IPS-NIHi11 (cell line): ENCODE data around the gene DND1.
"Not testable (repeated sequence)": the region's sequence is repeated elsewhere in the genome, so short reads cannot be mapped to it uniquely, and the experiment has no call there.

Experiments
- DNase-seq: peaks from one replicate; pipeline ENCODE4 v3.0.0; 2012; ENCODE audit warnings: mixed read lengths, low spot score

DND1 gene

DNA sequence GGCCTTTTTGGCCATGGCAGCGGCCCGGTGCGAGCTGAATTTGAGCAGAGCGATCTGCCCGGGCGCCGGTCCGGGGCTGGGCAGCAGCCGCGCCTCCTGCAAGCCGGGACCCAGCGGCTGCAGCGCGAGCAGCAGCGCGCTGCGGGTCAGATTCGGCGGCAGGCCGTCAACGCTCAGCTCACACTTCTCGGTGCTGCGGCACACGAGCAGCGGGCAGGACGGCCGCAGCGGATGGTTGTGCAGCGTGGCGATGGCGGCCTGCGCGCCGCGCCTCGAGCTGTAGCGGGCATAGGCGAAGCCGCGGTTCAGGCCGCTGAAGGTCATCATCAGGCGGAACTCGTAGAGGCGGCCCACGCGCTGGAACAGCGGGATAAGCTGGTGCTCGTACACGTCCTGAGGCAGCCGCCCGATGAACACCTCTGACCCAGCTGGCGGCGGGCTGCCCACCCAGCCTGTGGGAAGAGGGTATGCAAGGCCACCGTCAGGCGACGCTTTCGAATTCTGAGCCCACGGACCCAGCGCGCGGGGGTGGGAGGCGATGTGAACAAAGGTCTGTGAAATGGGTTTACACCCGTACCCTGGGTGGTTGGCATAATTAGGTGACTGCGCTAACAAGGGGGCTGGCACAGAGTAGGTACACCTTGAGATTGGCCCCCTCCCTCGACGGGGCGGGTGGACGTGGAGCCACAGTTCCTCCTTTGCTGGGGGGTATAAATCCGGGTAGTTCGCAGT, 755 bp downstream of the DND1 start:
- DNase-seq, result peak; percentile 22

DNA sequence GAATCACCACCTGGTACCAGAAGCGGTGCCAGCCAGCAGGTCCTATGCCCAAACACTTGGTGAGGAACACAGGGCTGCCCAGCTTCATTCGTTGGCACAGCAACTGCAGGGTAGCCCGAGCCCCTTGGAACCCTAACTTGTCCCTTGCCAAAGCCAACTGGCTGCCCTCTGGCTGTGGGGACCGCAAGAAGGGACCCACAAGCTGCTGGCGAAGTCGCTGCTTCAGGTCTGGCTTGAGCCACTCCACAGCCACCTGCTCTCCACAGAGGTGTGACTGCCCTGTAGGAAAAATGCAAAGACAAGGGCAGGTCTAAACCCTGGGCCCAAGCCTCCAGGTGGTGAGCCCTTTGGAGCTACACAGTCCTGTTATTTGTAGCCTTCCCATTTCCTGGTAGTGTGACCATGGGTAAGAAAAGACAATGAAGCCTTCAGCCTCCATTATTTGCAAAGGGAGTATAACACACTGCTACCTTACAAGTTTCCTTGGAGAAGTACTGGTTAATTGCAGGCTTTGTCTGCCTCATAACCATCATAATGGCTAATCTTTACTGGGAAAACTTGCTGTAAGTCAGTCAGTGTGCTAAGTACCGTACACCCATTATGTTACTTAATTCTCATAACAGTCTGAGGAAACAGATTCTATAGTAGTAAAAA, 1.8 kb downstream of the DND1 start:
- no peak for DNase-seq

DNA sequence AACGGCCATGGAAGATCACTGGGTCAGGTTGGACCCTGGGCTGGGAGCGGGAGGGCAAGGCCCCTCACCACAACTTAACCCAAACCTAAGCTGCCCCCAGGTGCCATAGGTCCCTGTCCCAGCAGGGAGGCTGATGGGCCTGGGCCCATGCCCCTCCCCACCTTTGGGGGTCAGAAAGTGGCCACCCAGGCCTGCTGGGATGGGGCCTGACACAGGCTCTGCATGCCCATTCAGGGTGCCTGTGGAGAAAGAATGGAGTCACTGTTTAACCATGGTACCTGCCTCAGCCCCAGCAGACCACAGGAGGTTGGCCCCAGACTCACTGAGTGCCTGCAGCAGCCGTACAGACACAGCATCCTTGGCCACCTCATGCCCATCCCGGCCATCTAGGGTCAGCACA, 2.3 kb downstream of the DND1 start:
- DNase-seq, result not testable (repeated sequence)

DNA sequence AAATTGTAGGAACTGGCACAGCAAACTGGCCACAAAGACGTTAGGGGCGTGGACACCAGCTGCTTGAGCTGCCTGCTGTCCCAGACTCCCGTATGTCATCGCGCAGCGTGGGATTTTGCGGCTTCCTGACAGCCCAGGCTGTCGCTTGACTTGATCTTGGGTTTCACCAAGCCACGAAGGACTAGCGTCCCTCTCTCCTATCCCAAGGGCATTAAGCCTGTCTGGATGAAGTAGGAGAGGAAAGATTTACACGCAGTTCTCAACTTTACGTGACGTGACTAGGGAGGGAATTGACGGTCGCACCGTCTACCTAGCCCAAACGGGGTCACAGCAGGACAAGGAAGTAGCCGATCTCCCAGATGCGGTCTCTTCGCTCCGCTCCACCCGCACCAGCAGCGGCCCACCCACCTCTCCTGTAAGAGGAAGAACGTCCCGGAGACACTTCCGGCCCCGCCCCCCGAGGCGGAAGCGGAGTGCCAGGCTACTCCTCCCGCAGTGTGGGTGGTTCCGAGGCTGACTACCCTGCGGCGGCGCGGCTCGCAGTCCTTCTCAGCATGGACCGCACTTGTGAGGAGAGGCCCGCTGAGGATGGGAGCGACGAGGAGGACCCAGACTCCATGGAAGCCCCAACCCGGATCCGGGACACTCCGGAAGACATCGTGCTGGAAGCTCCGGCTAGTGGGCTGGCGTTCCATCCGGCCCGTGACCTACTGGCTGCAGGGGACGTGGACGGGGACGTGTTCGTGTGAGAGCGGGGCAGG, 8.8 kb downstream of the DND1 start, which contains the start of gene WDR55:
WDR55 (plus strand) TSS at position 546 of the 761 bp plus-strand sequence; CDS start at position 555, 9 bp downstream.
- DNase-seq, result peak; percentile 97

DNA sequence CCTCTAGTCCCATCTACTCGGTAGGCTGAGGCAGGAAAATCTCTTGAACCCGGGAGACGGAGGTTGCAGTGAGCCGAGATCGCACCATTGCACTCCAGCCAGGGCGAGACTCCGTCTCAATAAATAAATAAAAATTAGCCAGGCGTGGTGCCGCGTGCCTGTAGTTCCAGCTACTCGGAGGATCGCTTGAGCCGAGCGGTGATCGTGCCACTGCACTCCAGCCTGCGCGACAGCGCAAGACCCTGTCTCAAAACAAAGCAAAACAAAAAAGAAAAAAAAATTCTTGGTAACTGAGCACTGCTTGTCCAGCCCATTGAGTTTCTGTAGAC, 9.4 kb downstream of the DND1 start:
- DNase-seq, result no peak

DNA sequence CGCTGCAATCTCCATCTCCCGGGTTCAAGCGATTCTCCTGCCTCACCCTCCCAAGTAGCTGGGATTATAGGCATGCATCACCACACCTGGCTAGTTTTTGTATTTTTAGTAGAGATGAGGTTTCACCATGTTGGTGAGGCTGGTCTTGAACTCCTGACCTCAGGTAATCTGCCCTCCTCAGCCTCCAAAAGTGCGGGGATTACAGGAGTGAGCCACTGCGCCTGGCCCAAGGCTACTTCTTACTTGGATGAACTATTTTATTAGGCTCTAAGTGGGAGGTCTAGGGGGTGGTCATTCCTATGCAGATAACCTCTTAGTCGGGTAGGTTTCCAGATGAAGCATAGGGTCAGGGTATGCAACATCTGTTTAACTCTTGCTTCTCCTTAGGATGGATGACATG, 13.0 kb downstream of the DND1 start:
- not testable (repeated sequence) for DNase-seq

DNA sequence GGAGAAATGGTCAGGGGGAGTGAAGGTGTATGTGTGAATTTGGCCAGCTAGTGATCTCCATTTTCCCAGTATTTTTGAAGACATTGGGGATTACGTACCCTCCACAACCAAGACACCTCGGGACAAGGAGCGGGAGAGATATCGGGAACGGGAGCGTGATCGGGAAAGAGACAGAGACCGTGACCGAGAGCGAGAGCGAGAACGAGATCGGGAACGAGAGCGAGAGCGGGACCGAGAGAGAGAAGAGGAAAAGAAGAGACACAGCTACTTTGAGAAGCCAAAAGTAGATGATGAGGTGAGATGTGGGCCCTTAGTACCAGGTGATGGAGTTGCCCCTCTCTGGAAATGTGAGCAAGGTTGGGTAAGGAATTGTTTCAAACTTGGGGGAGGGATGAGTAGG, 14.5 kb downstream of the DND1 start:
- no peak for DNase-seq

DNA sequence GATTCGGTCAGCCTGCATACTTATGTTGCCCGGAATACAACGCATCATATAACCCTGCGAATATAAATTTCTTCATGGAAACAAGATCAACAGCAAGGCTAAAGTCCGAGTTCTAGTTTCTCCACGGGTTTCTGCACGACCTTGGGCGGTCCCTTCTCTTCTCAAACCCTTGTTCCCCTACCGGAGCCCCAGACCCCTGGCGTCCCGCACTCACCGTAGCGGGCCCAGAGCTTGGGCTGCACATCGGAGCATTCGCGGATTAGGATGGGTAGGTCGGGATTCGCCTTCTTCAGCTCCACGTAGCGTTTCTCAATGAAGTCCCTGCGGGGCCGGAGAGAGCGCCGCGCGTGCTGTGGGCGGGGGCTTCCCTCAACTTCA, 26.3 kb downstream of the DND1 start:
- DNase-seq, result no peak

DNA sequence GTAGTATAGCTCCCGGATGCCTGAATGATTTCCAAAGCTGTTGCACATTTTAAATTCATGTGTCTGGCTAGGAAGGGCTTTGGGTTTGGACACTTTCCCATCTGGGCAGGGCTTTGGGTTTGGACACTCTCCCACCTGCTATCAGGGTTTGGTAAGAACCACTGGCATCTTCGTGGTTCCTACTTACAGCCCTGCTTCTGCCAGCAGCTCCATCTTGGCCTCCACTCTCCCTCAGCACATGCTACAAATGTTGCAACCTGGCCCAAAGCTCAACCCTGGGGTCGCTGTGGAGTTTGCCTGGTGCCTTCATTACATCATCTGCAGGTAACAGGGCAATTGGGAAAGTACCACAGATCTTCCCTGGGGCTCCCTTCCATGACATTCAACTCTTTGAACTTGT, 30.7 kb downstream of the DND1 start:
- no peak for DNase-seq

DNA sequence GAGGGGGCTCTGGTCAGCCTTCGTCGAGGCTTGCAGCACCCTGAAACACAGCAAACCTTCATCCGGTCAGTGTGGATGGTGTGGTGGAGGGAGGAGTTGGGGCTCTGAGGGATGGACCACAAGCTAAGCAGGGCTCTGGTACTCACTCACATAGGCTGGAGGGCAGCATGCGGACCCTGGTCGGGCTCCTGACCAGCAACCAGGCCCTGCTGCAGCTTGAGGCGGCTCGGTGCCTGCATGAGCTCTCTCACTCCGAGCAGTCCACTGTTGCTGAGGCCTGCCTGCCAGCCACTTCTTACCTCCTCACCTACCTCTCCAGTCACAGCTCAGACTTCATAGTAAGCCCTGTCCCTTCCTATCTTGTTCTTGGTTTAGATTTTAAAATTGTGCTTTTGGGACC, 31.7 kb downstream of the DND1 start:
- DNase-seq, result no peak

DNA sequence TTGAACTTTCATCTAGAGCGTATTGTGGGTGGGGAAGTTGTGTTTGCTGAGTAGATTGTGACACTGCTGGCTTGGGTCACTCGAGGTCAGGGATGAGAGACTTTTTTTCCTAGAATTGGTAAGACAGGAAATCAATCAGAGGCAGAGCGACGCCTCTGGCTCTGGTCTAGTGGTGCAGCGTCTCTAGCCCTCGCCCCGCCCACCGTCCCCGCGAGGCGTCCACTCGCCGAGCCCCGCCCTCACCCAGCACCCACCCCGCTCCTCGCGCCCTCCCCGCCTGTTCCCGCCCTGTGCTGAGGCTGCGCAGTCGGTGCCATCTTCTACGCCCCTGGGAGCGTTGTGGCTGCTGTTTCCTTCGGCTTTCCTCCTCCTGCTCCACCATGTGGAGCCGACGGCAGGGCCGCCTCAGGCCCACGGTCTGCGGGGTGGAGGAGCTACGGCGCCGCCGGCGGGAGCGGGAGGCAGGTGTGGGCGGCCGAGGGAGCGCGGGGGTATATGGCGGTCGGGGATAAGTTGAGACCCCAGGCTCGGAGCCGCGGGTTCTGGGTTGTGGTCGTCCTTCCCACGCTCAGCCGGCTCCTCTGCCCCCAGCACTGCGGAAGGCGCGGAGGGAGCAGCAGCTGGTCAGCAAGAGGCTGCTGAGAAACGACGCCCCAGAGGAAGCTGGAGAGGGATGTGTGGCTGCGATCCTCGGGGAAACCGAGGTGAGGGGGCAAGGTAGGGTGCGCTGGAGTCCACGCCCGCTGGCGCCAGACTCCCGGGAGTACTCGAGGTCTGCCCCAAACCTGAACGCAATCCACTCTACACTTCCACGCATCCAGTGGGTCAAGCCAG, 34.0 kb downstream of the DND1 start, which contains the start of gene TMCO6:
TMCO6 (plus strand) TSS at position 304 of the 834 bp plus-strand sequence; CDS start at position 381, 77 bp downstream.
- DNase-seq, result peak; percentile 99

DNA sequence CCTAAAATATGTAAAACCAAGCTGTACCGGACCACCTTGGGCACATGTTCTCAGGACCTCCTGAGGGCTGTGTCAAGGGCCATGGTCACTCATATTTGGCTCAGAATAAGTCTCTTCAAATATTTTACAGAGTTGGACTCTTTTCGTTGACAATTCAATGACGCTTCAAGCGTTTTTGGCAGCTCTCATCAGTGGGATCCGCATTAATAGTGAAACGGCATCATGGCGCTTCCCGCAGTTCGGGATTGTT, 34.6 kb downstream of the DND1 start:
- DNase-seq, result not testable (repeated sequence)

DNA sequence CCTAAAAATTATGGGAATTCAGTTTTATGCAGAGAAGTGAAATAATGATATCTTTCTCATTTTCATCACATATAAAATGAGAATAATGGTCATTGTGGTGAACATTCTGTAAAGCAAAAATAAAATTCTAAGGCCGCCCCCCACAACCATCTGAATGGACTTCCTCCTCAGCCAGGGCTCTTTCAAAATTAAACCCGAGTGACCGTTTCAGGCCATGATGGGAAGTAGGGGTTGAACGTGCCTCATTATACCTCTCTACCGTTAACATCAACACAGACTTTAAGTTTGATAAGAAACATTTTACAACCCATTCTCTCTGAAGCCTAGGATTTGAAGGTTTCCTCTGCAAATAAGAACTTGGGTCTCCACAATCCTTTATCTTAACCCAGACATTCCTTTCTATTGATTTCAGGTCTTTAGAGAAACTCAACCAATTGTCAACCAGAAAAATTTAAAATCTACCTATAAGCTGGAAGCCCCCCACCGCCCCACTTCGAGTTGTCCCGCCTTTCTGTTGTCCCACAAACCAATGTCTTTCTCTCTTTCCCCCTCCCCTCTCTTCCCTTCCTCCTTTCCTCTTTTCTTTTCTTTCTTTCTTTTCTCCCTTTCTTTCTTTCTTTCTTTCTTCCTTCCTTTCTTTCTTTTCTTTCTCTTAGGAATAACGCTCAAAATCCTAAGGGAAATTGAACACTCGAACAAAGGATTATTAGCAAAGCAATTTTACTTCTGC, 35.8 kb downstream of the DND1 start:
- DNase-seq, result no peak

DNA sequence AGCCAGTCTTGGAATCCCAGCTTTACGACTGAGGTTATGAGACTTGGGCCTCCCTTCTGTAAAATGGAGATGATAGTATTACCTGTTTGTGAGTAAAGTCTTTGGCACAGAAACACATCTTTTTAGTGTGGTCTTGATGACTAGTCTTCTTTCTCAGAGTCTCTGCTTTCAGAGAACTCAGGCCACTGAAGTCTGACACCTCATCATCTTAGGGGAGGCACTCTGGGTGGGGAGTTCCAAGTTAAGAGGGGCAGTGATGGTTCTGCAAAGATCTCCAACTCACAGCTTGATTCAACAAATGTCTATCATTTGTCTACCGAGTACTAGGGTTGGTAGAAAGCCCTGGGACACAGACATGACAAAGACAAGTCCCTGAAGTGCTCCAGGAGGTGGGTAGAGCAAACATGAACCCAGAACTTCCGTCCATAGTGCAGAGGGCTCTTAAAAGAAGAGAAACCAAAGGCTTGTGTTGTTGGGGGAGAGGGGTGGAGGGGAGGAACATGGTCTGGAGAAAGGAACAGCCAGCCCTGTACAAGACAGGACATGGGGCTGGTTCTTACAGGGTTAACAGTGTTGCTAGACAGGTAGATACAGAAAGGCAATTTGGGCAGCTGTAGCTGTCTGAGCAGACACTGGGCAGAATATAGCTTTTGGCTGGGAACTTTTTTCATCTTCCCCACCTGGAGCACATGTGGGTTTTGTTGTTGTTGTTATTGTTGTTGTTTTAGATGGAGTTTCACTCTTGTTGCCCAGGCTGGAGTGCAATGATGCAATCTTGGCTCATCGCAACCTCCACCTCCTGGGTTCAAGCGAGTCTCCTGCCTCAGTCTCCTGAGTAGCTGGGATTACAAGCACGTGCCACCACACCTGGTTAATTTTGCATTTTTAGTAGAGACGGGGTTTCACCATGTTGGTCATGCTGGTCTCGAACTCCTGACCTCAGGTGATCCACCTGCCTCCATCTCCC, 37.8 kb downstream of the DND1 start:
- DNase-seq, result no peak

DNA sequence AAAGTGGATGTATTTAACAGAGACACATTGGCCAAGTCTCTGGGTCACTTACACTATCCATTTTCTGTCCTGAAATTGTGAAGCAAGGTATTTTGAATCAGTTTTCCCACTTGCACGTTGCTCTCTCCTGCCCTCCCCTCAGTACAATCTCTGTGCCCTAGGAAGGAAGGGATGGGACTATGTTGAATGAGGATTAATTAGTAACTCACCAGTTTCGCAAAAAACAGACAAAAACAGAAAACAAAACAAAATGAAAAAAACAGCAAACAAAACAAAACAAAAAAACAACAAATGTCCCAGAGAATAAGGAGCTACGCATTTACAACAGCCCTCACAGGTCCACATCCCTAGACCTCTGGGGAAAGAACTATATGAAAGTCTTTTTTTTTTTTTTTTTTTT, 39.3 kb downstream of the DND1 start:
- no peak for DNase-seq

DNA sequence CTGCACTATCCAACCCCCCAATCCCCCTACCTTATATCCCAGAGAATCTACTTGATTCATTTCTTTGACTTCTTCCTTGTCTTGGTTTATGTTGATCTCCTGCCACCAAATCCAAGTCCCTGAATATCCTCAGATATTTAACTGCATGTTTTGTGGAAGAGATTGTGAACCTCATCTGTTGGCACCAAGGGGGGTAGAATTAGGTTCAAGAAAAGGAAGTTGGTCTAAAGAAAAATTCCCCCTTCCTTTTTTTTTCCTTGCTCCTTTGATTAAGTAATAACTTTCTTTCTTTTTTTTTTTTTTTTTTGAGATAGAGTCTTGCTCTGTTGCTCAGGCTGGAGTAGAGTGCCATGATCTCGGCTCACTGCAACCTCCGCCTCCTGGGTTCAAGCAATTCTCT, 39.9 kb downstream of the DND1 start:
- DNase-seq, result no peak

DNA sequence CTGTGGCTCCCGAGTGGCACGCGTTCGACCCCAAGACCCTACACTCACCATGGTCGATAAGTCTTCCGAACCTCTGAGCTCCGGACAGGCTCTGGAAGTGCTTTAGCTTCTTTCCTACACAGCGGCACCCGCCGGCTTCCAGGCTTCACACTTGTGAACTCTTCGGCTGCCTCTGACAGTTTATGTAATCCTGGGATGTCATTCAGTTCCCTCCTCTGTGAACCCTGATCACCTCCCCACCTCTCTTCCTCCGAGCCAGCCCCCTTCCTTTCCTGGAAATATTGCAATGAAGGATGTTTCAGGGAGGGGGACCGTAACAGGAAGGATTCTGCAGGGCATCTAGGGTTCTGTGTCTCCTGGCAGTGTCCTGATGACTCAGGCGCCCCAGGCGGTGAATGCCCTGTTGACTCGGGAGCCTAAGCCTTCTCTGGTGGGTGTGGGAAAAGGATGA, 40.3 kb downstream of the DND1 start, which contains the start of gene CD14:
CD14 (minus strand) TSS at position 155 of the 451 bp plus-strand sequence; CDS start at position 51, 104 bp downstream.
- no peak for DNase-seq

DNA sequence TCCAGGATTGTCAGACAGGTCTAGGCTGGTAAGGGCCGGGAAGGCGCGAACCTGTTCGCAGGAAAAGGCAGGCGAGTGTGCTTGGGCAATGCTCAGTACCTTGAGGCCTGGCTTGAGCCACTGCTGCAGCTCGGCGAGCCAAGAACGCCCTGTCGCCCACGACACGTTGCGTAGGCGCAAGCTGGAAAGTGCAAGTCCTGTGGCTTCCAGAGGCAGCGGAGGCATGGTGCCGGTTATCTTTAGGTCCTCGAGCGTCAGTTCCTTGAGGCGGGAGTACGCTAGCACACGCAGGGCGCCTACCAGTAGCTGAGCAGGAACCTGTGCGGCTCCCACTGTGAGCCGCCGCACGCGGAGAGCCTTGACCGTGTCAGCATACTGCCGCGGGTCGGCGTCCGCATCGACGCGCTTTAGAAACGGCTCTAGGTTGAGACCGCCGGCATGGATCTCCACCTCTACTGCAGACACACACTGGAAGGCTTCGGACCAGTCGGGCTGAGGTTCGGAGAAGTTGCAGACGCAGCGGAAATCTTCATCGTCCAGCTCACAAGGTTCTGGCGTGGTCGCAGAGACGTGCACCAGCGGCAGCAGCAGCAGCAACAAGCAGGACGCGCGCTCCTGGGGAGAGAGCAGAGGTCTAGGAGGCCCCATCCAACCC, 40.9 kb downstream of the DND1 start:
- peak; percentile 10 for DNase-seq

DNA sequence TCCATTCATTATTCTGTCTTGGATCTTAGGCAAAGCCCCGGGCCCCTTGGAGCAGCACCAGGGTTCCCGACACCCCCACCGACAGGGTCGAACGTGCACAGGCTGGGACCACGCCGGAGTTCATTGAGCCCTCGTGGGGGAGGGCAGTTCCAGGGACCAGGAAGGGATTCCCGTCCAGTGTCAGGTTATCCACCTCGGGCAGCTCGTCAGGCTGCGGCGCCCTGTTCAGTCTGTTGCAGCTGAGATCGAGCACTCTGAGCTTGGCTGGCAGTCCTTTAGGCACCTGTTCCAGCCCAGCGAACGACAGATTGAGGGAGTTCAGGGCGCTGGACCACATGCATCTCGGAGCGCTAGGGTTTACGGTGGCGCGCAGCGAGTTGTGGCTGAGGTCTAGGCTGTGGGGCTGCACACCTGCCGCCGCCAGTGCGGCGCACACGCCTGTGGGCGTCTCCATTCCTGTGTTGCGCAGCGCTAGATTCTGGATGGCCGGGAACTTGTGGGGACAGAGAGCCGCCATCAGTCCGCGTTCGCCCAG, 41.5 kb downstream of the DND1 start:
- DNase-seq, result peak; percentile 20

DNA sequence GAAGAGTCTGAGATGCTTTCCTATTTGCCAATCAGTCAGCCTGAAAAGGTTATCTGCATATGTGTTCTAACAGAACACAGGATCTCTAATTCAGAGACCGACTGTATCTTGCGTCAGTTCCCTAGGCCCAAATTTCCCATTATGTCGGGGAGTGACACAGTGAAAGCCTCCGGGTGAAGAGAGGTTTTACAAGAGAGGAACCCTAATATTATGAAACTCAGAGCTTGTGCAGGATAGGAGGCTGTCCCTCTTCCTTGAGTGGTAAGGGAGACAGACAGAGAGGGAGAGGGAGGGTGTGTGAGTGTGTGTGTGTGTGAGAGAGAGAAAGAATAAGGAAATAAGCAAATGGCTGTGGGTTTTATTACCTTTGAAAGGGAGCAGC, 42.3 kb downstream of the DND1 start:
- no peak for DNase-seq
